Measurements from ENCODE around the gene DIS3. TPM values are rescaled to one million over a fixed set of nuclear protein-coding genes. Genes with fewer than 3 reads are reported as not detected.

Gene DIS3
- total and polyA plus RNA-seq, 2 of the 13 experiments (the other 11 are each of a cell fraction or from before 2014, with no cell fraction given) = 13.2 to 35.0 TPM

DNA sequence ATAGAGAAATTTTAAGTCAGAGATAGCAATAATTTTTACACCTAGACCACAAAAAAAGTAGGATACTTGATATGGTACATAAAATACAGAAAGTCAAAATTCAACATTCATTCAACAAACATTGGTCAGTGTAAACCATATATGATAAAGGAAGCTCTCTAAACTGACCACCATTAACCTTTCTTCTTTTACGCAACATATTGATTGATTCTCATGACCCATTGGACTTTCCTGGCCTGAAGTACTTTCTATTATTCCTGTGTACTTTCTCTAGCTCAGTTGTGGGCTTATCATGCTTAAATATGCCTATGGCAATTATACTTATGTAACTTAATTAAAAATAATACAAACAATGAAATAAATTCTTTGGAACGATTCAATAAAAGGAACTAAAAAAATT, 10.9 kb upstream of the DIS3 start (continued):
- TF ChIP-seq, protein P1, sequence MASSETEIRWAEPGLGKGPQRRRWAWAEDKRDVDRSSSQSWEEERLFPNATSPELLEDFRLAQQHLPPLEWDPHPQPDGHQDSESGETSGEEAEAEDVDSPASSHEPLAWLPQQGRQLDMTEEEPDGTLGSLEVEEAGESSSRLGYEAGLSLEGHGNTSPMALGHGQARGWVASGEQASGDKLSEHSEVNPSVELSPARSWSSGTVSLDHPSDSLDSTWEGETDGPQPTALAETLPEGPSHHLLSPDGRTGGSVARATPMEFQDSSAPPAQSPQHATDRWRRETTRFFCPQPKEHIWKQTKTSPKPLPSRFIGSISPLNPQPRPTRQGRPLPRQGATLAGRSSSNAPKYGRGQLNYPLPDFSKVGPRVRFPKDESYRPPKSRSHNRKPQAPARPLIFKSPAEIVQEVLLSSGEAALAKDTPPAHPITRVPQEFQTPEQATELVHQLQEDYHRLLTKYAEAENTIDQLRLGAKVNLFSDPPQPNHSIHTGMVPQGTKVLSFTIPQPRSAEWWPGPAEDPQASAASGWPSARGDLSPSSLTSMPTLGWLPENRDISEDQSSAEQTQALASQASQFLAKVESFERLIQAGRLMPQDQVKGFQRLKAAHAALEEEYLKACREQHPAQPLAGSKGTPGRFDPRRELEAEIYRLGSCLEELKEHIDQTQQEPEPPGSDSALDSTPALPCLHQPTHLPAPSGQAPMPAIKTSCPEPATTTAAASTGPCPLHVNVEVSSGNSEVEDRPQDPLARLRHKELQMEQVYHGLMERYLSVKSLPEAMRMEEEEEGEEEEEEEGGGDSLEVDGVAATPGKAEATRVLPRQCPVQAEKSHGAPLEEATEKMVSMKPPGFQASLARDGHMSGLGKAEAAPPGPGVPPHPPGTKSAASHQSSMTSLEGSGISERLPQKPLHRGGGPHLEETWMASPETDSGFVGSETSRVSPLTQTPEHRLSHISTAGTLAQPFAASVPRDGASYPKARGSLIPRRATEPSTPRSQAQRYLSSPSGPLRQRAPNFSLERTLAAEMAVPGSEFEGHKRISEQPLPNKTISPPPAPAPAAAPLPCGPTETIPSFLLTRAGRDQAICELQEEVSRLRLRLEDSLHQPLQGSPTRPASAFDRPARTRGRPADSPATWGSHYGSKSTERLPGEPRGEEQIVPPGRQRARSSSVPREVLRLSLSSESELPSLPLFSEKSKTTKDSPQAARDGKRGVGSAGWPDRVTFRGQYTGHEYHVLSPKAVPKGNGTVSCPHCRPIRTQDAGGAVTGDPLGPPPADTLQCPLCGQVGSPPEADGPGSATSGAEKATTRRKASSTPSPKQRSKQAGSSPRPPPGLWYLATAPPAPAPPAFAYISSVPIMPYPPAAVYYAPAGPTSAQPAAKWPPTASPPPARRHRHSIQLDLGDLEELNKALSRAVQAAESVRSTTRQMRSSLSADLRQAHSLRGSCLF (CRISPR knock-in tag; IDR thresholded peaks at IDR 0.05; ENCODE audit: borderline replicate concordance) = no peak
- TF ChIP-seq, protein P2, sequence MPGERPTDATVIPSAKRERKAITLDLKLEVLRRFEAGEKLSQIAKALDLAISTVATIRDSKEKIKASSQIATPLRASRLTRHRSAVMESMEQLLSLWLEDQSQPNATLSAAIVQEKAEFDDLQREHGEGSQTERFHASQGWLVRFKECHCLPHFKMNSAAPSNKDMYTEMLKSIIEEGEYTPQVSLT (CRISPR knock-in tag; IDR thresholded peaks at IDR 0.05; ENCODE audit: borderline replicate concordance, low read depth) = no peak
- TF ChIP-seq ZZZ3 (CRISPR knock-in tag; IDR thresholded peaks at IDR 0.05; ENCODE audit: borderline replicate concordance) (no peak), SRF (IDR thresholded peaks at IDR 0.05; ENCODE audit: low read depth, low read length) (no peak), ZMYM4 (CRISPR knock-in tag; IDR thresholded peaks at IDR 0.05) (peak; percentile 59; the same call in 1 of the 2 replicates), CREBL2 (CRISPR knock-in tag; IDR thresholded peaks at IDR 0.05; ENCODE audit: borderline replicate concordance) (no peak), ZNF891 (CRISPR knock-in tag; IDR thresholded peaks at IDR 0.05) (no peak), ZNF737 (CRISPR knock-in tag; IDR thresholded peaks at IDR 0.05; ENCODE audit: borderline replicate concordance) (no peak), SP4 (CRISPR knock-in tag; IDR thresholded peaks at IDR 0.05) (no peak), ESRRA (CRISPR knock-in tag; IDR thresholded peaks at IDR 0.05; ENCODE audit: low read depth) (no peak), ZNF256 (CRISPR knock-in tag; conservative IDR thresholded peaks at IDR 0.05) (no peak), ZNF335 (CRISPR knock-in tag; IDR thresholded peaks at IDR 0.05) (no peak), NFRKB (IDR thresholded peaks at IDR 0.05) (no peak), NR2C2 (CRISPR knock-in tag; IDR thresholded peaks at IDR 0.05; ENCODE audit: borderline replicate concordance) (peak; percentile 15; the same call in 1 of the 2 replicates), TEAD3 (CRISPR knock-in tag; optimal IDR thresholded peaks at IDR 0.05; ENCODE audit: borderline replicate concordance) (no peak), ZNF160 (CRISPR knock-in tag; IDR thresholded peaks at IDR 0.05) (no peak), GATAD1 (CRISPR knock-in tag; IDR thresholded peaks at IDR 0.05) (no peak), PHB2 (IDR thresholded peaks at IDR 0.05; ENCODE audit: partially characterized antibody) (no peak), REPIN1 (CRISPR knock-in tag; IDR thresholded peaks at IDR 0.05; ENCODE audit: borderline replicate concordance, low read depth) (no peak), ZNF816 (CRISPR knock-in tag; IDR thresholded peaks at IDR 0.05; ENCODE audit: borderline replicate concordance) (no peak)
- TF ChIP-seq, protein P3, sequence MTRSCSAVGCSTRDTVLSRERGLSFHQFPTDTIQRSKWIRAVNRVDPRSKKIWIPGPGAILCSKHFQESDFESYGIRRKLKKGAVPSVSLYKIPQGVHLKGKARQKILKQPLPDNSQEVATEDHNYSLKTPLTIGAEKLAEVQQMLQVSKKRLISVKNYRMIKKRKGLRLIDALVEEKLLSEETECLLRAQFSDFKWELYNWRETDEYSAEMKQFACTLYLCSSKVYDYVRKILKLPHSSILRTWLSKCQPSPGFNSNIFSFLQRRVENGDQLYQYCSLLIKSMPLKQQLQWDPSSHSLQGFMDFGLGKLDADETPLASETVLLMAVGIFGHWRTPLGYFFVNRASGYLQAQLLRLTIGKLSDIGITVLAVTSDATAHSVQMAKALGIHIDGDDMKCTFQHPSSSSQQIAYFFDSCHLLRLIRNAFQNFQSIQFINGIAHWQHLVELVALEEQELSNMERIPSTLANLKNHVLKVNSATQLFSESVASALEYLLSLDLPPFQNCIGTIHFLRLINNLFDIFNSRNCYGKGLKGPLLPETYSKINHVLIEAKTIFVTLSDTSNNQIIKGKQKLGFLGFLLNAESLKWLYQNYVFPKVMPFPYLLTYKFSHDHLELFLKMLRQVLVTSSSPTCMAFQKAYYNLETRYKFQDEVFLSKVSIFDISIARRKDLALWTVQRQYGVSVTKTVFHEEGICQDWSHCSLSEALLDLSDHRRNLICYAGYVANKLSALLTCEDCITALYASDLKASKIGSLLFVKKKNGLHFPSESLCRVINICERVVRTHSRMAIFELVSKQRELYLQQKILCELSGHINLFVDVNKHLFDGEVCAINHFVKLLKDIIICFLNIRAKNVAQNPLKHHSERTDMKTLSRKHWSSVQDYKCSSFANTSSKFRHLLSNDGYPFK (CRISPR knock-in tag; IDR thresholded peaks at IDR 0.05; ENCODE audit: borderline replicate concordance) = no peak
- TF ChIP-seq, protein P4, sequence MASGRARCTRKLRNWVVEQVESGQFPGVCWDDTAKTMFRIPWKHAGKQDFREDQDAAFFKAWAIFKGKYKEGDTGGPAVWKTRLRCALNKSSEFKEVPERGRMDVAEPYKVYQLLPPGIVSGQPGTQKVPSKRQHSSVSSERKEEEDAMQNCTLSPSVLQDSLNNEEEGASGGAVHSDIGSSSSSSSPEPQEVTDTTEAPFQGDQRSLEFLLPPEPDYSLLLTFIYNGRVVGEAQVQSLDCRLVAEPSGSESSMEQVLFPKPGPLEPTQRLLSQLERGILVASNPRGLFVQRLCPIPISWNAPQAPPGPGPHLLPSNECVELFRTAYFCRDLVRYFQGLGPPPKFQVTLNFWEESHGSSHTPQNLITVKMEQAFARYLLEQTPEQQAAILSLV (CRISPR knock-in tag; IDR thresholded peaks at IDR 0.05; ENCODE audit: borderline replicate concordance) = no peak

Measured in HepG2 (cell line).